NAMALWA (cell line): Measurements from ENCODE around the gene TFPI.

Experiments used
- DNase-seq: peaks from one replicate; pipeline ENCODE4 v3.0.0-alpha.2; 2015; ENCODE audit warnings: low spot score

Gene TFPI

GRCh38 chr2:187504312-187504921 lies 49.8 kb downstream of the TFPI start:
- no peak for DNase-seq

GRCh38 chr2:187503700-187504099 lies 50.5 kb downstream of the TFPI start:
- DNase-seq = no peak

- no peak for DNase-seq
These were observed 51.8 kb downstream of the TFPI start for GRCh38 chr2:187502467-187502866.

GRCh38 chr2:187500585-187501359 lies 53.5 kb downstream of the TFPI start:
- peak; percentile 51 for DNase-seq

GRCh38 chr2:187499941-187500532 lies 54.2 kb downstream of the TFPI start:
- DNase-seq = peak; percentile 78

- peak; percentile 60 for DNase-seq
These were observed 56.3 kb downstream of the TFPI start for GRCh38 chr2:187497858-187498463.

GRCh38 chr2:187497140-187497539 lies 57.1 kb downstream of the TFPI start:
- DNase-seq = no peak

- no peak for DNase-seq
These were observed 58.9 kb downstream of the TFPI start for GRCh38 chr2:187495324-187495723.

GRCh38 chr2:187493877-187494568 lies 60.2 kb downstream of the TFPI start:
- no peak for DNase-seq

GRCh38 chr2:187493180-187493579 lies 61.1 kb downstream of the TFPI start:
- DNase-seq = no peak

- no peak for DNase-seq
These were observed 68.0 kb downstream of the TFPI start for GRCh38 chr2:187486241-187486640.

- no peak for DNase-seq
These were observed 68.7 kb downstream of the TFPI start for GRCh38 chr2:187485523-187485922.

- DNase-seq = no peak
These were observed 70.7 kb downstream of the TFPI start for GRCh38 chr2:187483537-187483936.

- DNase-seq = no peak
These were observed 71.4 kb downstream of the TFPI start for GRCh38 chr2:187482796-187483195.

- DNase-seq = no peak
These were observed 72.7 kb downstream of the TFPI start for GRCh38 chr2:187481543-187481942.

GRCh38 chr2:187478719-187479118 lies 75.5 kb downstream of the TFPI start:
- no peak for DNase-seq

GRCh38 chr2:187477051-187477450 lies 77.2 kb downstream of the TFPI start:
- DNase-seq = no peak

GRCh38 chr2:187475499-187476248 lies 78.6 kb downstream of the TFPI start:
- DNase-seq = no peak

- DNase-seq = no peak
These were observed 83.5 kb downstream of the TFPI start for GRCh38 chr2:187470698-187471097.

- DNase-seq = no peak
These were observed 84.7 kb downstream of the TFPI start for GRCh38 chr2:187469538-187469937.

GRCh38 chr2:187468262-187468661 lies 86.0 kb downstream of the TFPI start:
- DNase-seq = no peak
